Measurements from ENCODE around the gene XPR1.

The XPR1 gene

GRCh38 chr1:180728472-180729106, 96.8 kb downstream of the XPR1 start:
- DNase-seq = no peak

- no peak for DNase-seq
These were observed 99.3 kb downstream of the XPR1 start for GRCh38 chr1:180731131-180731530.

DNA sequence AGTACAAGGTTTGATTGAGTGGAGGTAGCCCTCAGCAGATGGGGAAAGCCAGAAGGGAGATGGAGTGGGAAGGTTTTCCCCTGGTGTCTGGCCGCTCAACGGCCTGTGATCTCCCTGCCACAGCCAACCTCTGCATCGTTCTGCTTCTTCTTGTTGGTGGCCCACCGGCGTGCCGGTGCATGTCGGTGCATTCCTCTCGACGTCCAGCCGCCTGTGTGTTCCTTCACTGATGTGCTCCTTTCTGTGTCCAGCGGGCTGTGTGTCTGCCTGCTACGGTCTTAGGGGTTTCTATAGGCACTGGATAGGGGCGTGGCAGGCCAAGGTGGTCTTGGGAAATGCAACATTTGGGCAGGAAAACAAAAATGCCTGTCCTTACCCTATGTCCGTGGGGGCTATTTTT, 101.0 kb downstream of the XPR1 start:
- DNase-seq = no peak

- no peak for DNase-seq
These were observed 102.5 kb downstream of the XPR1 start for GRCh38 chr1:180734366-180734765.

DNA sequence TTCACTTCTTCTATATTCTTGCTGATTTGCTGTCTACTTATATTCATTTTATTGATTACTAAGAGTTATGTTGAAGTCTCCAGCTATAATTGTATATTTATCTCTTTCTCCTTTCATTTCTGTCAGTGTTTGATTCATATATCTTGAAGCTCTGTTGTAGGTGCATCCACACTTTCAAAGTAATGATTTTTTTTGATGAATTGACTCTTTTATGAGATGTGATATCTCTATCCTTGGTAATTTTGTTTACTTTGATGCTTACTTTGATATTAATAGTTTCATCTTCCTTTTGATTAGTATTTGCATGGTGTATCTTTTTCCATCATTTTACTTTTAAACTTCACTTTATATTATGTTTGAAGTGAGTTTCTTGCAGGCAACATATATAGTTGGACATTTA, 110.8 kb downstream of the XPR1 start:
- no peak for DNase-seq

DNA sequence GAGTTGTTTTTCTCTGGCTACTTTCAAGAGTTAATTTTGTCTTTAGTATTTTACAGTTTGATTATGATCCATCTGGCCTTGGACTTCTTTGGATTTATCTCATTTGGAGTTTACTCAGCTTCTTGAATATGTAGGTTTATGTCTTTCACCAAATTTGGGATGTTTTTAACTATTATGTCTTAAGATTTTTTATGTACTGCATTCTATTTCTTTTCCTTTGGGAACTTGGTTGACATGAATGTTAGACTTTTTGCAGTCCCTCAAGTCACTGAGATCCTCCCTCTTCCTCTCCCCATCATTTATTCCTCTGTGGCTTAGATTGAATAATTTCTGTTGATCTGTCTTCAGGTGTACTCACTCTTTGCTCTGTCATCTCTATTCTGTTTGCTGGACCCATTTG, 112.0 kb downstream of the XPR1 start:
- no peak for DNase-seq

DNA sequence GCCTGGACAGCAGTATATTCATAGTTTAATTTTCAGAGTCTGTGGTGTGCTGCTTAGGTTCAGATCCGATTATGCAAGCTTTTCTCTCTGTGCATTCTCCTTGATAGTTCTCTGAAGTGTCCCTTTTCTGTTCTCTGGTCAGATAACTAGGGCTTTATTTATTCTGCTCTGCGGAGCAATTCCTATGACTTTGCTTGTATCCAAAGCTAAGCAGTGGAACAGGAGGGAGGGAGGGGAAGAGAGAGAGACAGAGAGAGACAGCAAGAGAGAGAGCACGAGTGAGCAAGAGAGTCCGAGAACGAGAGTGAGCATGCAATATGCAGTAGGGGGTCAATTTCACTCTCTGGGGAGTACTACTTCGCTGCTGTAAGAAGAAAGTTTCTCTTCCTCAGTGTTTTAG, 113.3 kb downstream of the XPR1 start:
- no peak for DNase-seq

DNA sequence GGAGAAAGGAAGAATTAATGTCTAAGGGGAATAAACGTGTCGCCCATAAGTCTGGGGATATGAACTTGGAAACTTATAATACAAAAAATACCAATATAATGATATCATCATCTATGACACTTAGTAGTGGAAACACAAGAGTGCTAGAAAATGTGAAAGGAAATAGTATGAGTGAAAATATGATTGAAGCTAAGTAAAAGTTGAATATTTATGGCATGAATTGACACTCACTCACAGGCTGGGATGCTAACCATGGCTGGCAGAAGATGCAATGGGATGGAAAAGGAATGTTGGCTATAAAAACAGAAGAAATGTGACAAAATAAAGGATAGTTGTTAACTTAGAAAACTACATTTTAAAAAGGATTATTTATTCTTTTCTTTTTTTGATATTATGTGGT, 120.1 kb downstream of the XPR1 start:
- DNase-seq = no peak

GRCh38 chr1:180754453-180754852, 122.6 kb downstream of the XPR1 start:
- no peak for DNase-seq

GRCh38 chr1:180757657-180758056, 125.8 kb downstream of the XPR1 start:
- no peak for DNase-seq

DNA sequence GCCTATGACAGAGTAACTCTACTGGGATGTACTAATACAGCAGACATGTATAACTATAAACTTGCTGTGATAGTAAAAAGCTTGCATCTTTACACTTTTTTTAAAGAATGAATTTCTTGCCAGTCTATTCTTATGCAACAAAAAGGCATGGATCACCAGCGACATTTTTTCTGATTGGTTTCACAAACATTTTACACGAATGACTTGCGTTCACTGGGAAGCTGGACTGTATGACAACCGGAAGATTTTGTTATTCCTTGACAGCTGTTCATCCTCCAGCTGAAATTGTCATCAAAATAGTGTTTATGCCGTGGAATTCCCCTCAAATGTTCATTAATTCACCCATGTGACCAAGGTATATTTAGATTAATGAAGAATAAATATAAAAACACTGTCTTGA, 131.0 kb downstream of the XPR1 start:
- no peak for DNase-seq

- DNase-seq = no peak
These were observed 133.3 kb downstream of the XPR1 start for GRCh38 chr1:180765151-180765550.

GRCh38 chr1:180769889-180770288, 138.1 kb downstream of the XPR1 start:
- DNase-seq = no peak

DNA sequence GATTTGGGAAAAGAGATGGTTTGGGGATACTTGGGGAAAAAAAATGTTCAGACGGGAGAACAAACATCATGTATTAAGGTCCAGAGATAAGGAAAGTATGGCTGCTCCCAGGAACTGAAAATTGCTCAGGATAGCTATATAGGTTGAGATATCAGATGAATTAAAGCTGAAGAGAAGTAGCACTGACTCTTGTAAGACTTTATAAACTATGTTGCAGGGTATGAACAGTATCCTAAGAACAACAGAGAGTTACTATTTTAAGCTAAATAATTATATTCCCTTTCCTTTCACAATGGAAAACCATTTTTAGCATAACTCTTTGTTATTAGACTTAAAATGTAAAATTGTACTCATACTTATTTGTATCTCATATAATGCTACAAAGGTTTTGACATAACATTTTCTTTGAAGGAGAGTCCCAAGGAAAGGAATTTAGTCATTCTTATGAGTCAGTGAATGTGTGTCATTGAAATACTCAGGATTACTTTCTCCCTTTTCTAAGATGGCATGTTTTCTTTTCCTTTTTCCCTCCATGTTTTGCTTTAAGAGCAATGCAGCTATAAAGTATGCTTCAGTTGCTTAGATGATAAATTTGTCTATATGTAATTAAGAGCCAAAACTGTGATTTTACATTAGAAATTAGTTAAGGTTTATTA, 141.5 kb downstream of the XPR1 start:
- no peak for DNase-seq

GRCh38 chr1:180775801-180776200, 144.0 kb downstream of the XPR1 start:
- DNase-seq = no peak

DNA sequence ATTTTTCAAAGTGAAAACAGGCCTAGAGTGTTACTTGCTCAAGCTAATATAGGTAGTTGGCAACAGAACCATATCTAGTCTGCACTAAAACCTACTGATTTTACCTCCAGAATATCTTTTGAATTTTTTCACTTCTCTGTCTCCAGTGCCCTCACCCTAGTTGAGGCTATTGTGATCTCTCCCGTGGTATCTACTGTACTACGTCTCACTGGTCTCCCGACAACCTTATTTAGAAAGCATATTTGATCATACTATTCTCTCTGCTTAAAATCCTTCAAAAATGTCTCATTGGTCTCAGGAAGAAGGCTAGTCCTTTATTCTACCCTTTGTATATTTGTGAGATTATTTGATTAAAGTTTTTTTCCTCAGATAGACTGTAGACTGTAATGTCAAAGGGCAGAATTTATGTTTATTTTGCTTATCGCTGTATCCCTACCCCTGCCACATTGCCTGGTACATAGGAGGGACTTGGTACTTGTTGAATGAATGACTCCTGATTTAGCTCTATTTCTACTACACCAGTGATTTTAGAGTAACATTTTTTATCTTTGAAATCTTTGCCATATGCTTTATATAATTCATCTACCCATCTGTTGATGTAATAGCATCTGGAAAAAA, 145.4 kb downstream of the XPR1 start:
- DNase-seq = no peak

GRCh38 chr1:180778782-180779398, 147.1 kb downstream of the XPR1 start:
- no peak for DNase-seq

DNA sequence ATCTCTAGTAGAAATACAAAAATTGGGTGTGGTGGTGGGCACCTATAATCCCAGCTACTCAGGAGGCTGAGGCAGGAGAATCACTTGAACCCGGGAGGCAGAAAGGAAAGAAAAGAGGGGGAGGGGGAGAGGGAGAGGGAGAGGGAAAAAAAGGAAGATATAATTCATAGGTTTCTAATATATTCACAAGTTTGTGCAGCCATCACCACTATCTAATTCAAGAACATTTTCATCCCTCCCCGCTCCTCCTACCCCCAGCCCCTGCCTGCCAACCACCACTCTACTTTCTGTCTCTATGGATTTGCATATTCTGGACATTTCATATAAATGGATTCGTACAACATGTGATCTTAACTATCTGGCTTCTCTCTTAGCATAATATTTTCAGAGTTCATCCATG, 147.8 kb downstream of the XPR1 start:
- no peak for DNase-seq

DNA sequence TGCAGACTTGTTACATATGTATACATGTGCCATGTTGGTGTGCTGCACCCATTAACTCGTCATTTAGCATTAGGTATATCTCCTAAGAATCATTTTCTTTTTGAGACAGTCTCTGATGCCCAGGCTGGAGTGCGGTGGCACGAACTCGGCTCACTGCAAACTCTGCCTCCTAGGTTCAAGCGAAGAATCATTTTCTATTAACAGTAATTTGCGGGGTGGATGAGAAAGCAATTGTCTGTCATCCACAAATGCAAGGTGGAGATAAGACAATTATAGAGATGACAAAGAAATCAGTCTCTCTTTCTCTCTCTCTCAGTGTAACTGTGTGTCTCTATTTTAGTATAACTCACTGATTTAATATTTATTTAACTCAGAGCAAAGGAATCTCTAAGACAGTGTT, 149.9 kb downstream of the XPR1 start:
- no peak for DNase-seq

- DNase-seq = no peak
These were observed 153.5 kb downstream of the XPR1 start for GRCh38 chr1:180785291-180785690.

GRCh38 chr1:180785887-180786286, 154.1 kb downstream of the XPR1 start:
- no peak for DNase-seq

DNA sequence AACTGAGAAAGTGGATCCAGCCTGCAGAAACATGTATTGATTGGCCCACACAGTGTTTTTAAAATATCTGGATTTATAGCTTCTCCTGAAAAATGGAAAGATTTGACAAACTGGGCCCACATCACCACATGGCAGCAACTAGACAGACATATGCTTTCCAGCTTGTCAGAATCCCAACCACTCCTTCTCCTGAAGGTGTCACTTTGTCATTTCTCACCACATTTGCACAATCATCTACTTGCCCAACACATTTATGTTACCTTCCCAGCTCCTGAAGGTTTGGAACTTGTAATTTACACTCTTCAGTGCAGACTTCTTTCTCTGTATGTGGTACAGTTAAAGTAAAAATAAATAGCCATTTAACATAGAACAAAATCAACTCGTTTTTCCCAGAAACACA, 154.8 kb downstream of the XPR1 start:
- DNase-seq = no peak

DNA sequence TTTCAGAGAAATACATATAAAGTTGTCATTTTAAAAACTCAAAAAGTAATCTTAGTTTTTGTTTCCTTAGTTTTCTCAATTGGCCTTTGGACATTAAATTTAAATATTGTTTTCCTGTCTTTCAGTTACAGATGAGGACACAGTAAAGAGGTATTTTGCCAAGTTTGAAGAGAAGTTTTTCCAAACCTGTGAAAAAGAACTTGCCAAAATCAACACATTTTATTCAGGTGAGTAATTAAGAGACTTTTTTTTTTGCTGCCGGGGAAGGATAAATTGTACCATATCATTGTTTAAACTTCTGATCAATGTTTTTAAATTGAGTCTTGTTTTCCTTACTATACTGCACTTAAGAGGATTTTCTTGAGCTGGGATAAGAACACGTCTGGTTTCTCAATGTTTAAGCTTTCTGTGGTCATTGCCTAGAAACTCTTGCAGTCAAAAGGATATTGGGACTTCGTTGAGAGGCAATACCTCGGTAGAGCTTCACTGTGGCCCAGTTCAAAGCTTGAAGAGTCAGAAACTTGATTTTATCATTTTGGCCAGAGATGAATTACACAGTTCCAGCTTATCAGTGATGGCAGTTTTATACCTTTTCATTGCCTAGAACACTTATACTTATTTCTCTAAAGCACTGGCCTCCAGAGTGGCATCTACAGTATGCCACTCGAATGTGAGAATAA, 155.9 kb downstream of the XPR1 start:
- DNase-seq = no peak

DNA sequence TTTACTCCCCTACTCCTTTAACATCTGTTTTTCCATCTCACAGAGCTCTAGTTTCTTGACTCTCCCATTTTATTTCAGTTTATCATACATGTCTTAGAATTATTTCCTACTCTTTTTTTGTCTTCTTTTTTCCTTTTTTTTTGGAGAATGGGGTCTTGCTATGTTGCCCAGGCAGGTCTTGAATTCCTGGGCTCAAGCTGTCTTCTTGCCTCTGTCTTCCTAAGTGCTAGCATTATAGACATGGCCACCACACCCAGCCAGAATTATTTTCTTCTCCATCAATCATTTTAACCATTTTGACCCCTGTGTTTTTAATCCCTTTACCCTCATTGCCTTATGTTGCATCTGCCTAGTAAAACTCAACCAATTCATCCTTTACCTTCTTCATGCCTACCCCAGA, 157.6 kb downstream of the XPR1 start:
- DNase-seq = no peak
